ENCODE measurements around the gene GPR35.

GPR35 gene

DNA sequence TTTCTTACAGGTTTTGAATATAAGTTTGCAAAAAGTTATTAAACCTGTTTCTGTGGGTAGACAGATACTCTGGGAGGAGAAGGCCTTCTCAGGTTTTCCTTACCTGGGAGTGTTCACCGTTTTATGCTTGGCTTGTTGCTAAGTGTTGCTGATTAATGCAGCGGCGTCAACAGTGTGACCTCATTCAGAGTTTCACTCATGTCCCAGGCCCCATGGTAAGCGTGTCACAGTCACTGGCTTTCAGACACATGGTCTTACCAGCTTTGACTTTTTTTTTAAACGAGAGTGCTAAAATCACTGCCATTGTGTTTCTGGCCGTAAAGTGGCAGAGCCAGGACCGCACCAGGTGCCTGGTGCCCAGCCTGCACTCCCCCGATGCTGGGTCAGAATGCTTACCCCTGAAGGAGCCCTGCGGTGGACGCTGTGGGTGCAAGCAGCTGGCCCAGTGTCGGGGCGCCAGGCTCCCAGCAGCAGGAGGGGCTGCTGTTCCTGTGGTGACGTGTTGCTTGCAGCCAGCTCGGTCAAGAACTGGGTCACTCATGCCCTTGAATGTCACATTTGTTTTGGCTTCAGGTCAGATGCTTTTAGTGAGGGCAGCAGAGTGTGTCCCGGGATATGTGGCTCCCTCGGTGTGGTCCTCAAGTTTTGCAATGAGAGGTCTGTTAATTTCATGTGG, 35.3 kb upstream of the GPR35 start:
- no peak for DNase-seq

DNA sequence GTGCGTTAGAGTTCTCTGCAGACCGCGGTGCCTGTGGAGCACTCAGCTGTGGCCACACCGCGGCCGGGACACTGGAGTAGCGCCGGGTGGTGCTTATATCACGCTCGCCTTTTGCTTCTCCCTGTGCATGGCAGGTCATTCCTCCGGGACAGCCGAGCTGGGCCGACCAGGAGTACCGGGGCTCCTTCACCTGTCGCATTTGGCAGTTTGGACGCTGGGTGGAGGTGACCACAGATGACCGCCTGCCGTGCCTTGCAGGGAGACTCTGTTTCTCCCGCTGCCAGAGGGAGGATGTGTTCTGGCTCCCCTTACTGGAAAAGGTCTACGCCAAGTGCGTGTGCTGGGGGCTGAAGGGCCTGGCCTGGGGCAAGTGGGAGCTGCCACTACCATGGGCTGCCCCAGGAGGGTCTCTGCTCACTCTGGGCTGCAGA, 34.6 kb upstream of the GPR35 start:
- no peak for DNase-seq

- no peak for DNase-seq
Observed at GRCh38 chr2:240591226-240591625, 34.1 kb upstream of the GPR35 start.

- DNase-seq: no peak
Observed at GRCh38 chr2:240591784-240592183, 33.5 kb upstream of the GPR35 start.

DNA sequence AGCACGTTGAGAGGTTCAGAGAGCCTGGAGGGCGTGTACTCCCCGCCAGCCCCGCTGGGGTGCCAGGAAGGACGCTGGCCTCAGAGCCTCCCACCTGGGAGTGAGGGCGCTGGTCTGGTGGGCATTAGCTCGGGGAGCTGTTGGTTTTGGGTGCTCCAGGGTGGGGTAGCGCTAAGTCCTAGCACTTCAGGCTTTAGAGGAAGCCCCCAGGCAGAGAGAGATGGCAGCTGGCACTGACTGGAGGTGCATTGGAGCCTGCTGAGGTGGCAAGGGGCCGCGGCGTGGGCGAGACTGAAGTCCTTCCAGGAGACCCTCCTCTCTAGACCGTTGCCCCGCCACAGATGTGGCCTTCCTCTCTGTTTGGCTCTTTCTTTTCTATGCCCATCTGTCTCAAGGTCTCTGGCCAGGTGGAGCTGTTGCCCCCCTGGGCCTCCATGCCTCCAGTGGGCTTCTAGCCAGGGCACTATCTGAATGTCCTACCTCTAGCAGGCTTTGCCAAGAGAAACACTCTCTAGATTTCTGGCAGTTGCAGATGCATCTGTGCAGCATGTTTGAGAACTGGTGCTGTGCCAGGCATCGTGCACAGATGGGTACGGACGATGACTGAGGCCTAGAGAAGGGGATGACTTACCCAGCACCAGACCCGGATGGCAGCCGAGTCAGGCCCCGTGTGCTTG, 32.1 kb upstream of the GPR35 start:
- DNase-seq: peak; percentile 96

DNA sequence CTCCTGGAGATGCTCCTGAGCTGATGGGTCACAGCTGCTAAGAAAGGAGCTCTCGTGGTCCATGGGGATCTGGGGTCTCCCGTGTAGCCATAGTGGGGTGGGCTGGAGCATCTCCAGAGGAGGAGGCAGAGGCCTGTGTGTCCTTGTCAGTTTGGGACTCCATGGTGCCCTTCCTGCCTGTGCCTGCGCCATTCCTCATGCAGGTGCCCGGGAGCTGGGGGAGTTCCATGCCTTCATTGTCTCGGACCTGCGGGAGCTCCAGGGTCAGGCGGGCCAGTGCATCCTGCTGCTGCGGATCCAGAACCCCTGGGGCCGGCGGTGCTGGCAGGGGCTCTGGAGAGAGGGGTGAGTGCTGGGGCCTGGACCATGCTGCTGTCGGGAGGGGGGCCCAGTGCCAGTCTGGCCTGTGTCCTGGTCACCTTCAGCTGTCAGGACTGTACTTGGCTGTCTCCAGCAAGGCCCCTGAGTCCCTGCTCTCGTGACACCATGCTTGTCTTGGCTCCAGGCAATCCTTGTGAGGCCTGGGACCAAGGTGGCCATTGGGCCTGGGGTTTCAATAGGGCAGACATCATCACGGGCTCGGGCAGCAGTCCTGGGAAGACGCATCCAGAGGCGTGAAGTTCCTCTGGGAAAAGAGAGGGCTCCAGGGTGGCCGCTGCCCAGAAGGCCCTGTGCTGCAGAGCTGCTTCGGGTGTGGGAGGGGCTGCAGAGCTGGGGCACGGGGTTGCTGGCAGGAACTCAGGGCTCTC, 31.4 kb upstream of the GPR35 start:
- DNase-seq: no peak

GRCh38 chr2:240594511-240595380, 30.5 kb upstream of the GPR35 start:
- no peak for DNase-seq

DNA sequence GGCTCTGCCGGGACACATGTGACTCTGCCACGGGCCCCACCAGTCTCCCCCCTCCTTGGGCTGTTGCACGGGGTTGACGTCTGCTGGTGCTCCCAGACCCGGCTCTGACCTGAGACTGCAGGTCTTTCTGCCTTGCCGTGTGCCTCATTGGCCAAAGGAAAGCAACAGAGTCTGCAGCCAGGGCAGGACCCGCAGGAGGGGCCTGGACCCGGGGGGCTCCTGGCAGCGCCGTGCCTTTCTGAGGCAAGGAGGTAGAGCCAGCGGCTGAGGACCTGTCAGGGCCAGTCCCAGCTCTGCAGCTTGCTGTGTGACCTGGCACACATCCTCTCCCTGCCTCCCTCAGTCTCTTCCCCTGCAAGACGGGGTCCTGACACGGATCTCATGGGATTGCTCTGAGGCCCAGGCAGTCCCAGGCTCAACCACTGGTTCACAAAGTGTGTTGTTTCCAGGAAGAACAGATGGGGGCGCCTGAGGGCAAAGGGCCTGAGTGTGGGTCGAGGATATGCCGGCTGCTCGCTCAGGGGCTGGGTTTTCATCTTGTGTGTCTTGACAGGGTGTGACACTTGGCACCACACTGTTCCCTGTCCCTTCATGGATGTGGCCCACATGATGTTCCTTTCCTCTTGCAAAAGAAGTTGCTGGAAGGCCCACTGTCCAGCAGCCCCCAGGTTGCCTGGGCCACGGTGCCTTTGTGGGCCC, 29.8 kb upstream of the GPR35 start:
- peak; percentile 55 for DNase-seq

- DNase-seq: no peak
Observed at GRCh38 chr2:240596080-240596460, 29.2 kb upstream of the GPR35 start.

GRCh38 chr2:240596491-240596931, 28.8 kb upstream of the GPR35 start:
- no peak for DNase-seq

DNA sequence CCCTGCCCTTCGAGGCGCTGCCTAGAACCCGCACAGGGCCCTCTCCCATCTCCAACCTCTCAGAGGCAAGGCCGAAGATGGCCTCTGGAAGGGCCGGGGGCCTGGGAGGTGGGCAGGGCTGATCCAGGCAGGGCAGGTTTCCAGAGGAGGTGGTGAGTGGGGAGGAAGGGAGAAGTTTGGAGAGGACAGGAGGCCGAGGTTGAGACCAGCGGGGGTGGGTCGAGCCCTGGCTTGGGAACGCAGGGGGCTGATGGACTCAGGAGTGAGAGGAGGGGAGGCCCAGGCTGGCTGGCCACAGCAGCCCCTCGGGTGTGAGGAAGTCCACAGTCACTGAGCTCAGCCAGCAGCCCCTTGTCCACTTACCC, 28.2 kb upstream of the GPR35 start:
- no peak for DNase-seq

- DNase-seq: no peak
Observed at GRCh38 chr2:240597419-240598181, 27.7 kb upstream of the GPR35 start.

DNA sequence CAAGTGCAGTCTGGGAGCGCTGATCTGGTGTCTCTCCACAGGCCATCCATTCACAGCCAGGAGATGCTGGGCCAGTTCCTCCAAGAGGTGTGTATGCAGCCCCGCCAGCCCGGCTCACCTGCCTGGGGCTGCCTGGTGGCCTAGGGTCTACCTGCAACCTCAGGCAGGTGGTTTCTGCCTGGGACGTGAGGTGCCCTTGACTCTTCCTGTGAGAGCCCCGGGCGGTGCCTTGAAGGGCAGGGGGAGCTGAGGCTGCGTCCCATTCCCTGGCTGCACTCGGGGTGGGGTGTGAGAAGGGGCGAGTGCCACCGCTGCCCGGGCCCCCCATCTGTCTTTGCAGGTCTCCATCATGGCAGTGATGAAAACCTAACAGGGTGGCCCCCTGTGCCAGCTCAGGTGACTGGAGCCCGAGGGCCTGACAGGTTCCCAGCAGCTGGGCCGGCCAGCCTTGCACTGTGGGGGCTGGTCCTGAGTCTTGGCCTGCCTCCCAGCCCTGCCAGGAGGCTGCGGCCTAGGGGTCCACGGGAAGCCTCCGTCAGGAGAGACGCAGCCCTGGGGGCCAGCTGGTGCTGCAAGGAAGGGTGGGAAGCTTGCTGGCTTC, 26.9 kb upstream of the GPR35 start:
- no peak for DNase-seq

DNA sequence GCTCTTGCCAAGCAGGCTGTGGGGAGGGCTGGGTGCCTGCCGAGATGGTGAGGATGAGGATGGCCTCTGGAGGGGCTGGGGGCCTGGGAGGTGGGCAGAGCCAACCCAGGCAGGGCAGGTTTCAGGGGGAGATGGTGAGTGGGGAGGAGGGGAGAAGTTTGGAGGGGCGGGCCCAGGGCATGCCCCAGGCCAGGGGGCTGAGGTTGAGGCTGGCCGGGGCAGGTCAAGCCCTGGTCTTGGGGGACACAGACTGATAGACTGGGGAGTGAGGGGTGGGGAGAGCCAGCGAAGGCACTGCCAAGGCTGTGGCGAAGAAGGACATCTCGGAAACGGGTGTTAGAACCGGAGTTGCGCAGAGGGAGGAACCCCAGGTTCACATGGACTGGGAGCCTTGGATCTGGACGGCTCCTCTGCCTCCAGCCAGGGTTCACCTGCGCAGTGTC, 26.1 kb upstream of the GPR35 start:
- DNase-seq: no peak

DNA sequence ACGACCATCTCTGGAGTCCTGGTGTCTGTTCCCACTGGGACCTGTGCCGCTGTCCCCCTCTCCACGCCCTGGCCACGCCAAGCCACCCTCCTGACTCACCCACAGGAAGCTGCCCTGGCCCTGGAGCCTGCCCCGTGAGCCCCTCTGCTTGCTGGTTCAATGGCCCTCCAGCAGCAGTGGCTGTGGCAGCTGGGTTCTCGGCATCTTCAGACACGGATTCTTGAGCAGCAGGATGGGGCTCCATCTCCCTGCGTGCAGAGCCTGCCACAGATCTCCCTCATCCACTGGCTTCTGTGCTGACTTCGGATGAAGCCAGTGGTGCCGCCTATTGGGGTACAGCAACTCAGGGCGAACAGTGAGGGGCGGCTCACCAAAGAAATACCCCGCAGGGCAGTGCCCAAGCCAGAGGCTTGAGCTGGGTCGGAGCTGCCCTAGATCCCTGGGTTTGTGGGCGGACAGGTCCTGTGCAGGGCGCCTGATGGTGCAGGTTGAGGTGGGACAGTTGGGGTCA, 24.8 kb upstream of the GPR35 start:
- DNase-seq: no peak

DNA sequence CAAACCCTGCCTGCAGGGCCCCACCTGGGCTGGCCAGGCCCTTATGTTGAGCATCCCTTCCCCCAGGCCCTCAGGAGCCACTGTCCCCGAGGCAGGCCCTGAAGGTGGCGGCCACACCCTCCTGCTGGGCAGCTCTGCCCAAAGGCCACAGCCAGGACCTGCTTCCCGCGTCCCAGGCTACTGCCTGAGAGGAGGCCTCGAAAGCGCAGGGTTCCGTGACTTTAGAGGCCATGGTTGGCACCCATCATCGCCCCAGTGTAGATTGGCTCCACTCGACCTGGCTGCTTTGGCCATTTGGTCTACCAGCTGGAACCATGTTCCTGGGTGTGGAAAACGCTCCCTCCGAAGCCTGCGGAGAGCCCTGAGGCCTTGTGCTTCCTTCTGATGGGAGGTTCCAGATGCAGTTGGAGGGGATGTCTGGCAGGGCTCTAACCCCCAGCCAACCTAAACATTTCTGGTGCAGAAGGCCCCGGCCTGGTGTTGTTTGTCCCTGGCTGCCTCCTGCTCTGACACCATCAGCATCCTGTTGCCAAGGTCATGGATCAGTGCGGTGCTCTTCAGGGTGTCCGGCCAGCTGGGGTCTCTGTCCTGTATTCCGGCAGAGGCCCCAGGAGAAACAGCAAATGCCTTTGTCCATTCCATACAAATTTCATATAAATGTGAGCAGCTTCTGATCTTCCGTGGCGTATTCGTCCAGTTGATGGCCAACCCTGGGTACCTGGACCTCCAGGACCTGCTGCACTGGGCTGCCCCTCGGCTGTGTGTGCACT, 24.0 kb upstream of the GPR35 start:
- DNase-seq: no peak

GRCh38 chr2:240601831-240602160, 23.5 kb upstream of the GPR35 start:
- DNase-seq: no peak

GRCh38 chr2:240602266-240603050, 22.8 kb upstream of the GPR35 start:
- no peak for DNase-seq

- DNase-seq: no peak
Observed at GRCh38 chr2:240603081-240603835, 22.0 kb upstream of the GPR35 start.

Measured in NCI-H1694 treated with DMSO at 0.1 percent for 48 hours (cell line).